Heart left ventricle (tissue), 16 donors: ENCODE results near the gene LRRC1. TPM values are rescaled to one million over a fixed set of nuclear protein-coding genes. Genes with fewer than 3 reads are reported as not detected.
"Not testable (repeated sequence)": the region's sequence is repeated elsewhere in the genome, so short reads cannot be mapped to it uniquely, and the experiment has no call there.

ENCODE experiments used
- ATAC-seq, 4 donors: fragments of 200-7000 bp; cut with Tn5 transposase; one replicate each; pipeline ENCODE4 v1.9.1; 2020 to 2022; ENCODE audit warnings: moderate library complexity in 4 of 4, mild to moderate bottlenecking in 3 of 4, moderate number of reproducible peaks in 1 of 4
- DNase-seq, 5 donors: peaks; one replicate each; pipeline ENCODE4 v3.0.0-alpha.2; 2020
- H3K27ac ChIP-seq, 12 donors: fragments of 200-600 bp; sonication (generic) in 4 of 12; one replicate each; pipeline versions ENCODE4 v1.5.0 to v1.8.0; 2016 to 2022; ENCODE audit warnings: mild to moderate bottlenecking in 2 of 12
- H3K27me3 ChIP-seq, 9 donors: fragments of 200-600 bp; sonication (generic) in 2 of 9; one replicate each; pipeline versions ENCODE4 v1.5.1 to v1.8.0; 2016 to 2022; ENCODE audit warnings: mild to moderate bottlenecking in 3 of 9
- H3K36me3 ChIP-seq, 9 donors: fragments of 200-600 bp; sonication (generic) in 2 of 9; one replicate each; pipeline versions ENCODE4 v1.5.0 to v1.8.0; 2018 to 2022; ENCODE audit warnings: mild to moderate bottlenecking in 2 of 9
- H3K4me1 ChIP-seq, 12 donors: fragments of 200-600 bp; sonication (generic) in 4 of 12; one replicate each; pipeline versions ENCODE4 v1.5.0 to v1.8.0; 2016 to 2022; ENCODE audit warnings: mild to moderate bottlenecking in 3 of 12
- H3K4me3 ChIP-seq, 12 donors: fragments of 200-600 bp; sonication (generic) in 4 of 12; one replicate each; pipeline versions ENCODE4 v1.5.0 to v1.8.0; 2017 to 2022; ENCODE audit warnings: mild to moderate bottlenecking in 9 of 12, moderate library complexity in 4 of 12
- H3K9me3 ChIP-seq, 12 donors: fragments of 200-600 bp; sonication (generic) in 4 of 12; one replicate each; pipeline versions ENCODE4 v1.5.0 to v1.8.0; 2016 to 2022; ENCODE audit warnings: mild to moderate bottlenecking in 1 of 12
- POLR2A ChIP-seq, 2 donors: fragments of 450-650 bp; IDR thresholded peaks; one replicate each; pipeline ENCODE4 v1.6.1; 2017; ENCODE audit warnings: antibody characterized with exemption in 2 of 2, mild to moderate bottlenecking in 2 of 2, moderate library complexity in 2 of 2
- WGBS, 4 donors: extraction: QIAGEN DNeasy Blood & Tissue Kit in 2 of 4; methylation state at CpG; one replicate each; pipeline versions ENCODE4 v1.1.5 to v1.1.7; 2013 to 2018; 5-methylcytosine and 5-hydroxymethylcytosine counted together
- intact Hi-C, 10 donors: fragments of 100-400 bp; cut with DNase I; formaldehyde crosslinking; loops; one replicate each; pipeline versions ENCODE4 v1.11.1 to v1.14.2; 2022
- polyA plus RNA-seq, 2 donors: library from polyadenylated mRNA; stranded (reverse); fragments of 200-250 nt; gene quantifications; one replicate each; pipeline ENCODE4 v1.2.3, GENCODE V29; 2013
- total RNA-seq, 9 donors: library from RNA; depleted of rRNA in 2 of 9; stranded (reverse); fragments of >200 nt in 2 of 9; fragmentation: NEBNext Ultra II Directional in 3 of 9; extraction: Animal tissue kit (Norgen Biotek cat#: 25700) in 3 of 9; gene quantifications; one replicate each; pipeline versions ENCODE4 v1.1.0 to v1.2.4, GENCODE V29; 2016 to 2023
- TF ChIP-seq, protein P1 (sequence below), 12 donors: fragments of 200-600 bp; sonication (generic) in 4 of 12; IDR thresholded peaks; one replicate each; pipeline versions ENCODE4 v1.5.0 to v1.8.0; 2018 to 2022; ENCODE audit warnings: antibody characterized with exemption in 12 of 12, mild to moderate bottlenecking in 5 of 12
- donor health status: ischemic (EF 13 %, LVEDD 7.1; RV severe dilation, severe dysfunction).
- donor health status: healthy with polysubstance abuse.
- donor health status: DM: no; HTN: yes; CAD: no.
- donor health status: DM: no; HTN: no; CAD: no.
- donor health status: ischemic (EF 25% LVEDD 6.9; RV normal size, moderate dysfunction).
- donor health status: ischemic (EF 25% LVEDD 5.7; RV mildly dilated, moderate dysfunction).
- donor health status: healthy.
- donor health status: DM: yes; HTN: yes; CAD: no.
- donor health status: ischemic (EF 35%, LVEDD 5.7; RV mildly dilated, moderate dysfunction).
- donor health status: nonischemic (EF 11% LVEDD 7.7; RV severe dilation, severe dysfunction).
- donor health status: DM: yes; HTN: yes; CAD: no.
- donor health status: PGD.
- donor health status: ischemic (EF 29% LVEDD 5.4; RV normal size, mild dysfunction).
- donor health status: nonischemic (EF 23%, LVEDD 6.1; RV moderate dilation, normal function).

LRRC1 gene
- total and polyA plus RNA-seq, 11 donors: 1.2 to 11.2 (median 3.3) TPM

DNA sequence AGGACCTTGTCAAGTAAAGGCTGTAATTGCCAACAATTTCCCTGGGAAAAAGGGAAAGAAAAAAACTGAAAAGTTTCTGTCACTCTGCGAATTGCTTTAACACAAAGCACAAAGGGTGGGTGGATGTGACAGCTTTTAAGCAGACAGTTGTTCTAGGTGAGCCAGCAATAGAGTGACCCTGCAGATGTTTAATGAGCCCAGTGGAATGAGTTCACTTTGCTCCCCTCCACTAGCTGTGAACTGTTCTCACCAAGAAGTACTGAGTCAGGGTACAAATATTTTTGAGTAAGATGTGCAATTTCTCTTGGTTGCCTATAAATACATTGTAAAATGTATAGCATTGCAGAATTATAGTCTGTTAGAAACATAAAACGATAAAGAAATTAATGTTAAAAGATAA is 26.2 kb upstream of the LRRC1 start:
- DNase-seq: no peak
- no peaks in the 10 kb centered on the region for H3K27me3 ChIP-seq
- intact Hi-C loops: no loop called here
- ATAC-seq: no peak
- no peaks in the 10 kb centered on the region for H3K36me3 ChIP-seq
- peaks cover 0 to 16% (median 1%) of the 10 kb centered on the region in 12 donors for H3K4me1 ChIP-seq
- no peaks in the 10 kb centered on the region for H3K9me3 ChIP-seq
- WGBS, 4 donors: 80 to 88% (median 81%) methylated on average over 2 of the region's 2 CpGs
- H3K4me3 ChIP-seq: no peak overlapping the region
- H3K27ac ChIP-seq: no peak overlapping the region
- TF ChIP-seq, protein P1, sequence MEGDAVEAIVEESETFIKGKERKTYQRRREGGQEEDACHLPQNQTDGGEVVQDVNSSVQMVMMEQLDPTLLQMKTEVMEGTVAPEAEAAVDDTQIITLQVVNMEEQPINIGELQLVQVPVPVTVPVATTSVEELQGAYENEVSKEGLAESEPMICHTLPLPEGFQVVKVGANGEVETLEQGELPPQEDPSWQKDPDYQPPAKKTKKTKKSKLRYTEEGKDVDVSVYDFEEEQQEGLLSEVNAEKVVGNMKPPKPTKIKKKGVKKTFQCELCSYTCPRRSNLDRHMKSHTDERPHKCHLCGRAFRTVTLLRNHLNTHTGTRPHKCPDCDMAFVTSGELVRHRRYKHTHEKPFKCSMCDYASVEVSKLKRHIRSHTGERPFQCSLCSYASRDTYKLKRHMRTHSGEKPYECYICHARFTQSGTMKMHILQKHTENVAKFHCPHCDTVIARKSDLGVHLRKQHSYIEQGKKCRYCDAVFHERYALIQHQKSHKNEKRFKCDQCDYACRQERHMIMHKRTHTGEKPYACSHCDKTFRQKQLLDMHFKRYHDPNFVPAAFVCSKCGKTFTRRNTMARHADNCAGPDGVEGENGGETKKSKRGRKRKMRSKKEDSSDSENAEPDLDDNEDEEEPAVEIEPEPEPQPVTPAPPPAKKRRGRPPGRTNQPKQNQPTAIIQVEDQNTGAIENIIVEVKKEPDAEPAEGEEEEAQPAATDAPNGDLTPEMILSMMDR (IDR thresholded peaks at IDR 0.05): no peak
- TF ChIP-seq POLR2A (IDR thresholded peaks at IDR 0.05): no peak

DNA sequence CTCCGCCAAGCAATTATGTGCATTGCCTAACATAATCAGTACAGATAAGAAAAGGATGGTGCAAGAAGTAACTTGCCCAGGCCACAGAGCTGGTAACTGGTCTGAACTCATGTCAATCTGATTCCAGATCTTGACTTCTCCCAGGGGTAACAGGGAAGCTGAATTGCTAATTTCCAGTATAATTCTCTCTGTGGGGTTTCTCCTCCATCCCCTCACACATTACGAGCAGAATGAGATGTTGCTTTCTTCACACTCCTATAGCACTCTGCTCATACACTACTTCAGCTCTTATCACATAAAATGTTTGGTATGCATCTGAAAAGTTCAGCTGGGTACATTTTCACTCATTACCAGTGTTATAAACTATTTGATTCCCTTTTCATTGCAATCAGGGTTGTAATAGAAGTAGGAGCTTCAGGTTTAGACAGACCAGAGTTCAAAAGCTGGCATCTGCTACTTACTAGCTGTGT is 24.0 kb upstream of the LRRC1 start:
- no peak for DNase-seq
- 63 to 74% (median 72%) methylated on average over 2 of the region's 2 CpGs for WGBS, 4 donors
- intact Hi-C loops: no loop called here
- ATAC-seq: no peak
- peaks cover 0 to 3% (median 0%) of the 10 kb centered on the region in 12 donors for H3K9me3 ChIP-seq
- no peak for TF ChIP-seq POLR2A (IDR thresholded peaks at IDR 0.05)
- TF ChIP-seq, protein P1 (IDR thresholded peaks at IDR 0.05): no peak
- peaks cover 0 to 16% (median 1%) of the 10 kb centered on the region in 12 donors for H3K4me1 ChIP-seq
- no peak overlapping the region for H3K4me3 ChIP-seq
- no peak overlapping the region for H3K27ac ChIP-seq
- H3K36me3 ChIP-seq: no peaks in the 10 kb centered on the region
- H3K27me3 ChIP-seq: no peaks in the 10 kb centered on the region

DNA sequence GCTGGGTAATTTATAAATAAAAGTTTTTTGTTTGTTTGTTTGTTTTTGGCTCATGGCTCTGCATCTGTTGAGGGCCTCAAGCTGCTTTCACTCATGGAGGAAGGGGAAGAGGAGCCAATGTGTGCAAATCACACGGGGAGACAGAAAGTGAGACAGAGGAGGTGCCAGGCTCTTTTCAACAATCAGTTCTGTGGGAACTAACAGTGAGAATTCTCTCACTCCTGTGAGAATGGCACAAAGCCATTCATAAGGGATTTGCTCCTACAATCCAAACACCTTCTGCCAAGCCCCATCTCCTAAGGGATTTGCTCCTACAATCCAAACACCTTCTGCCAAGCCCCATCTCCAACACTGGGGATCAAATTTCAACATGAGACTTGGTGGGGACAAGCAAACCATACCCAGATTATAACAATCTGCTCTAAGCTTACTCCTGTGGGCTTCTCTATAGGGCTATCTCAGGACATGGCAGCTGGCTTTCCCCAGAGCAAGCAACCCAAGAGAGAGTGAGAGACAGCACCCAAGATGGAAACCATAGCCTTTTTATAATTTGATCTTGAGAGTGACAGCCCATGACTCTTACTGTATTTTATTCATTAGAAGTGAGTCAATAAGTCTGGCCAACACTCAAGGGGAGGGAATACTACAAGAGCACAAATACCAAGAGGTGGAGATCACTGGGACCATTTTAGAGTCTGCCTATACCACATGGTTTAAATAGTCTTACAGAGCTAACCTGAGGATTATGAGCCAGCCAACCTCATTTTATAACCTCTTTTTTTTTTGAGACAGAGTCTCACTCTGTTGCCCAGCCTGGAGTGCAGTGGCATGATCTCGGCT is 22.8 kb upstream of the LRRC1 start:
- TF ChIP-seq POLR2A (IDR thresholded peaks at IDR 0.05): no peak
- TF ChIP-seq, protein P1 (IDR thresholded peaks at IDR 0.05): no peak
- ATAC-seq: peak in 3 of 4 donors; percentile 48 to 80 (median 64)
- H3K27ac ChIP-seq: no peak overlapping the region

DNA sequence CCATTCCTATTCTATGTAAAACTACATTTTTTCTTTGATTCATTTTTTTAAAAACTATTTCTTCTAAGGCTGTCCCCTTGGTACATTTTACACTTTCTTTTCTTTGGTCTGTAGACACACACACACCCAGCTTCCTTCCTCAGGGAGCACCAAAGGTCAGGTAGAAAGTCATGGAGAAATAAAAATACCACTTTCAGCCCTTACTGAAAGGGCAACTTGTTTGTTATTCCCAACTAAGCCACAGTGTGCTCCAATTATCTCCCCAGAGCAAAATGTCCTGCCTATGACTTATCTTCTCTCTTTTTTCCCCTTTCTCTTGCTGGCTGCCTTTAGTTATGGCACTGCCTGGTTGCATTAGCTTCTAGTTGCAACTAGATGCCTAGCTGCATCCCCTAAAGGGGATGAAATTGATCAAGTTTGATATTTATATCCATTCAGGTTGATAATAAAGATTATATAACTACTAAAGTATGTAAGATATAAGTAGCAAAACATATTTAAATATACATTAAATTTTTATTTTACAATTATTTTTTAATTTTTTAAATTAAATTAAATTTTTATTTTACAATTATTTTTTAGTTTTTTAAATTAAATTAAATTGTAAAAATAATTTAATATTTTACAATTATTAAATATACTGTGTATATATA is 21.6 kb upstream of the LRRC1 start:
- DNase-seq (no peak), ATAC-seq (peak in 2 of 4 donors; percentile 52 to 63)
- Histone ChIP-seq H3K27ac (no peak overlapping the region), H3K4me1 (peaks cover 0 to 14% (median 0%) of the 10 kb centered on the region in 12 donors), H3K36me3 (no peaks in the 10 kb centered on the region), H3K9me3 (peaks cover 0 to 3% (median 0%) of the 10 kb centered on the region in 12 donors), H3K27me3 (no peaks in the 10 kb centered on the region), H3K4me3 (no peak overlapping the region)
- TF ChIP-seq POLR2A (IDR thresholded peaks at IDR 0.05): no peak
- TF ChIP-seq, protein P1 (IDR thresholded peaks at IDR 0.05): no peak
- intact Hi-C loops: no loop called here

More for the DNA sequence above, 22.8 kb upstream of the LRRC1 start:
- Histone ChIP-seq H3K4me3 (no peak overlapping the region), H3K27me3 (no peaks in the 10 kb centered on the region), H3K36me3 (no peaks in the 10 kb centered on the region), H3K9me3 (peaks cover 0 to 3% (median 0%) of the 10 kb centered on the region in 12 donors), H3K4me1 (peaks cover 0 to 14% (median 1%) of the 10 kb centered on the region in 12 donors)
- 60 to 73% (median 63%) methylated on average over 2 of the region's 2 CpGs for WGBS, 4 donors
- intact Hi-C loops: no loop called here
- no peak for DNase-seq

DNA sequence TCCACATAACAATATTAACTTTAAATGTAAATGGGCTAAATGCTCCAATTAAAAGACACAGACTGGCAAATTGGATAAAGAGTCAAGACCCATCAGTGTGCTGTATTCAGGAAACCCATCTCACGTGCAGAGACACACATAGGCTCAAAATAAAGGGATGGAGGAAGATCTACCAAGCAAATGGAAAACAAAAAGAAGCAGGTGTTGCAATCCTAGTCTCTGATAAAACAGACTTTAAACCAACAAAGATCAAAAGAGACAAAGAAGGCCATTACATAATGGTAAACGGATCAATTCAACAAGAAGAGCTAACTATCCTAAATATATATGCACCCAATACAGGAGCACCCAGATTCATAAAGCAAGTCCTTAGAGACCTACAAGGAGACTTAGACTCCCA is 18.7 kb upstream of the LRRC1 start:
- 89 to 100% (median 92%) methylated on average over 2 of the region's 2 CpGs; no CpG with 5 or more reads in 1 of the 4 donors for WGBS, 4 donors
- H3K27ac ChIP-seq, H3K27me3 ChIP-seq, H3K36me3 ChIP-seq, H3K4me3 ChIP-seq, ATAC-seq, DNase-seq, intact Hi-C loops: not testable (repeated sequence)
- Histone ChIP-seq H3K9me3 (peaks cover 0 to 12% (median 0%) of the 10 kb centered on the region in 12 donors), H3K4me1 (peaks cover 0 to 12% (median 0%) of the 10 kb centered on the region in 12 donors)

DNA sequence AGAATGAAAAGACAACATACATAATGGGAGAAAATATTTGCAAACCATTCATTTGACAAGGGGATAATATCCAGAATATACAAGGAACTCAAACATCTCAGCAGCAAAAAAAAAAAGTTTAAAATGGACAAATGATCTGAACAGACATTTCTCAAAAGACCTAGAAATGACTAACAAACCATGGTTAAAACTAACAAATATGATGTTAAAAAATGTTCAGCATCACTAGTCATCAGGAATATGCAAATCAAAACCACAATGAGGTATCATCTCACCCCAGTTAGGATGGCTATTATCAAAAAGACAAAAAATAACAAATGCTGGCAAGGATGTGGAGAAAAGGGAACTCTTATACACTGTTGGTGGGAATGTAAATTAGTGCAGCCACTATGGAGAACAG is 9.8 kb upstream of the LRRC1 start:
- H3K27ac ChIP-seq, ATAC-seq, H3K27me3 ChIP-seq, H3K36me3 ChIP-seq, H3K4me1 ChIP-seq, DNase-seq, H3K4me3 ChIP-seq, intact Hi-C loops: not testable (repeated sequence)
- H3K9me3 ChIP-seq: peaks cover 0 to 36% (median 6%) of the 10 kb centered on the region in 12 donors
